HG02623 (cell line): ENCODE measurements around the gene APOA1.

ENCODE experiments used
- ATAC-seq: cut with Tn5 transposase; IDR thresholded peaks from one replicate; pipeline ENCODE4 v1.9.1; 2021; ENCODE audit warnings: moderate library complexity; ENCODE audit not compliant: unreplicated experiment

APOA1 gene

DNA sequence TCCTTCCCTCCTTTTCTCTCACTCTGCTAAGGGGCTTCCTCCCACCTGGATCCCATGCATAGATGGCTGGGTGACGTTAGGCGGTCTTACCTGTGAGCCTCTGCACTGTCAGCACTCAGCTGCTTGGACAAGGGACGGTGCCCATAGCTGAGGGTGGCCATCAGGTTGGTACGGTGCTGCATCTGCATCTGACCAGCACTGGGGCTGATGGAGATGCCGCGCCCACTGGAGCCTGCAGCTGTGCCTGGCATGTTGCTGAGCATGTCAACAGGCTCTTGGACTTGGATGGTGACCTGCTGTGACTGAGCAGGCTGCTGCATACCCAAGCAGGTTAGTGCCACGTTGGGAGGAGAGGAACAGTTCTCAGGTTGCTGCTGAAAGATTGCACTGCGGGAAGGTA is 21.8 kb upstream of the APOA1 start:
- no peak for ATAC-seq

DNA sequence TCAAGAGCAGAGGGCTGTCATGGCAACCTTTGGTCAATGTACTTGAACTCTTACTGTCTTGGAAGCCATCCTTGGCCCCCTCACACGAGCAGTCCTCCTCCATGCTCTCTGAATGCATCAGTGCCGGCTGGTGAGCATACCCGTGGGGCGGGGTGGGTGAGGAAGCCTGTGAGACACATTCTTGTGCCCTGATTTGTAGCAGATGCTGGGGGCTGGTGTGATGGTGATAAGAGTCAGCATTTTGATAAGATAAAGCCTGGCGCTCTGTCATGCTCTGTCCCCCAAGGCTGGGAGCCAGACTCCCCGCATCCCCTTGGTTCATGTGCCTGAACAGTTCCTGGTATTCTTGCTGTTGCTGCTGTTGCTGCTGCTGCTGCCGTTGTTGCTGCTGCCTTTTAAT is 20.5 kb upstream of the APOA1 start:
- no peak for ATAC-seq

- ATAC-seq, result no peak
Measured at GRCh38 chr11:116857316-116857715, 19.9 kb upstream of the APOA1 start.

DNA sequence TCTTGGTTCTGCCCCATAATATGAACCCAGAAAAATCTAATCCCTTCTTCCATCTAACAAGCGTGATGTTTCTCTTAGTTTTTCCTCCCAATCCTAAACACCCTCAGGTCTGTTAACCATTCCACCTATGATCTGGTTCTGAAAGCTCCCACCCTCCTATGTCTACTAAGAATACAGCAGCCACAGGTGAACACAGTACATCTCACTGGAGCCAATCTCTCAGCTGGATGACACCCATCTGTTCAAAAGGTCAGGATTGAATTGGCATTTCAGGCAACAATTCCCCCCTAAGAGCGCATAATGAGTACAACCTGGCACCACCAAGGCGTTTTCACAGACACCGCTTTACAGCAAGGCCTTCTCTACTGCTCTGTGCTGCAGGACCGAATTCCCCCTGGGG is 19.0 kb upstream of the APOA1 start:
- no peak for ATAC-seq

DNA sequence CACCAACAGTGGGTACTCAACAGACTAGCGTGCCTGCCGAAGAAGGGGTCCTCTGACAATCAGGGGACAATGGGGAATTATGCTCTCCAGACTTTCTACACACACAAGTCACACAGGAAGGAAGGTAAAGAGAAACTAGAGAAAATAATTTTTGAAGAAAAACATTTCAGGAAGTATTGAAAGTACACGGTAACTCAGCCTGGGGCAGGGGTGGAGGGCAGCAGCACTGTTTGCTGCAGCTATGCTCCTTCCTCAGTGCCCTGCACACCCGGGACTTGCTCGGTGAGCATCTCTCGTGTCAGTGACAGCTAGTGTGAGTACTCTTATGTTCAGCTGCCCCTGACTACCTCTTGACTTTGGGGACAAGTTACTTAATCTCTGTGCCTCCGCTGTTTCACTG is 18.0 kb upstream of the APOA1 start:
- no peak for ATAC-seq

- ATAC-seq, result peak; percentile 90
Measured at GRCh38 chr11:116853461-116854073, 16.1 kb upstream of the APOA1 start.

DNA sequence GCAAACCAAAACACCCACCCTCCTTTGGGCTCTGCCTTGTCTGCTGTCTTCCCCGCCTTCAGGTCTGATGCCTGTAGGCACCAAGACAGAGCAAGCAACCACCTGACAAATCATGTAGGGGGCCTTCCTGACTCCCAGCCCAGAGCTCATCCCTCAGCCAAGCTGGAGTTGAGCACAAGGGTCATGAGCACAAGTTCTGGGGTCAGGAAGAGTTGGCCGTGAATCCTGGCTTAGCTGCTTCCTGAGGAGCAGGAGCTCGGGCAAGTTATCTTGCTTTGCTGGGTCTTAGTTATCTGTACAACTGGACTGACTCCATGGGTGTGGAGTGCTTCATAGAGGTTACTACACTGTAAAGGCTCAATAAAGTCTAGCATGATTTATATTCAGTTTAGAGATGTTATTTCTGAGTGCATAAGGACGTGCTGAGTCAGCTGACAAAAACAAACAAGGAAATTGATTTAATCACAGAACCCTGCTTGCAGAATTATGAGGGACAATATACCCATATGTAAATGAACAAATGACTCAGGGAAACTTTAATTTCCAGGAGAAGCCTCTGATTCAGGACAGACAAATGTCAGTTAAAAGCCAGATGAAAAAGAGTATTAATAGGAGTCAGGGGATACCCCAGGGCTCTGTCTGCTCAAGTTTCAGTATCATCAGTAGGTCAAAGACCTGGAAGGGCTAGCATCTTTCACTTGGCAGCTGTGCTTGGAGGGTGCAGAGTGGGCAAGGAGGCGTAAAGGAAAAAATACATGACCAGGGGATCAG is 15.0 kb upstream of the APOA1 start:
- ATAC-seq, result no peak

GRCh38 chr11:116851626-116852025 is 14.2 kb upstream of the APOA1 start:
- no peak for ATAC-seq

GRCh38 chr11:116849486-116849885 is 12.1 kb upstream of the APOA1 start:
- ATAC-seq, result no peak

DNA sequence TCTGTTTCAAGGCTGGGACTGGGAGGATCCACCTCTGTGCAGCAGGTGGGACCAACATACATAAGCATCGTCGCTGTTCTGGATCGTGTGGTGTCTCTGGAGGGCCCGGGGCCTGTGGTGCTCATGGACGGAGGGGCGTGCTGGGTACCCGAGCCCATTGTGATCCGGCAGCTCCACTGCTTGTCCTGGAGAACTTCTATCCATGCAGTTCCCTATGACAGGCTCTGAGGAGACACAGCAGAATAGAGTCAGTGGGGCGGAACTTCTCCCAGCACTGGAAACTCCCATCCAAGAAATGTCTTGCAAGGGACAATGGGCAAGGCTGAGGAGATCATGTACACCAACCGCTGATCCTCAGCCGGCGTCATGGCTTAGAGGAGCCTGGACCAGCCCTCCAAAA is 11.6 kb upstream of the APOA1 start:
- no peak for ATAC-seq

DNA sequence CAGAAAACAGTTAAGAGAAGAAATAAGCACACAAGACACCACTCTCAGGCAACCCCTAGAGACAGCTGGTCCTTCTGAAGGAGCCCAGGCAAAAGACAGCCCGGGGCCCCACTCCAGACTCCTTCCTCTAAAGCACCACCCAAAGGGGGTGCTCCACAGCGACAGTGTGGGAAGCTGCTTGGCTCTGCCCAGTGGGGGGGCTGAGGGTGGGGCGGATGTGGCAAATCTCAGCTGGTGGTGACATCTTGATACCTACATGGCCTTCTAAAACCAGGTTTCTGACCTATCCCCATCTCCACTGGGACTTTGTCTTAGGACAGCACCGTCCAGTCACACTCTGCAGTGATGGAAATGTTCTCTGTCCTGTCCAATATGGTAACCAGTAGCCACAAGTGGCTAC is 10.2 kb upstream of the APOA1 start:
- no peak for ATAC-seq

DNA sequence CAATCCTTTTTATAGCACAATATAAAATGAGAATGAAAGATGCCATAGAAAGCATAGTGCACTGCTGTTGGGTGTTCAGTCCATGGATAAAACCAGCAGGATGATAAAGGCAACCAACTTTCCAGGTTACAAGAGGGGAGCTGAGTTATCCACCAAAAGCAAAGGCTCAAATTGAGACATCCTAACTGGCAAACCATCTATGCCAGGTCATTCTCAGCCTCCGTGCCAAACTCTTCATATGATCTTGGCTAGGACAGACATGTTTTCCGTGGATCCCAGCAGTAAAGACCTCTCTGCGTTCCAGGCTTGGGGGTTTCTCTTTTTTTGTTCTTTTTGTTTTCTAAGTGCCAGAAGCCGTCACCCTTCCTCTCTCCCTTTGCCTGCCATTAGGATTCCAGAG is 7.3 kb upstream of the APOA1 start:
- no peak for ATAC-seq

DNA sequence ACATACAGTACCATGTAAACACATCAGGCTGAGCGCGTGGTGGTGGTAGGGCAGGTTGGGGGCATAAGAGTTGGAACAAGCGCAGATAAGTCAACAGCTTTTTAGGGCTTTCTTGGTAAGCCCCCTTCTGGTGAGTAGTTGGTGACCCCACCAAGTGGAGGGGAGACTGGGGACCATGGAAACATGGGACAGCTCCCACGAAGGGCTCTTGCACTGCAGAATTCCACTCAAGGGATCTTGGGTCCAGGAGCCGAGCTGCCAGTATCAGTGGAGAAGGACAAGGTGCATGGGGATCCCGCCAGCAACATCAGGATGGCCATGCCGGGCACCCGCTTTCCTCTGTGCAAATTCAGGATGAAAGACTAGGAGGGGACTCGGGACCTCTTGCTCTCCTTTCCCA is 6.2 kb upstream of the APOA1 start:
- ATAC-seq, result no peak

DNA sequence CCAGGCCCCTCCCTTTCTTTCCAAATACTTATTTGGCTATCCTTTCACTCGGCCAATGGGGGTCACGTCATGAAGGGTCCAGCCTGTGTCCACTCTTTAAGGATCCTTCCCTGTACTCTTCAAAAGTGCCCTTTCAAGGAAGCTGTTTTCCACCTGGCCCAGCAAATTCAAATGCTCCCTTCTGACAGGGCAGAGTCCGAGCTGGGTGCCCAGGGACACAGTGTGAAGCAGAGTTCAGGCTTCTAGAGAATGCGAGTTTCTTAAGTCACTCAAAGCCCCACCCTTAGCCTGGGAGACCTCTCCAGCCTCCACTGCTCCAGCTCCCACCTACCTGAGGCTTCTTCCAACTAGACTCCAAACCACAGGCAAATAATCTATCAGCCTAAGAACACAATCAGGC is 5.5 kb upstream of the APOA1 start:
- ATAC-seq, result no peak

- ATAC-seq, result no peak
Measured at GRCh38 chr11:116842117-116842516, 4.7 kb upstream of the APOA1 start.

DNA sequence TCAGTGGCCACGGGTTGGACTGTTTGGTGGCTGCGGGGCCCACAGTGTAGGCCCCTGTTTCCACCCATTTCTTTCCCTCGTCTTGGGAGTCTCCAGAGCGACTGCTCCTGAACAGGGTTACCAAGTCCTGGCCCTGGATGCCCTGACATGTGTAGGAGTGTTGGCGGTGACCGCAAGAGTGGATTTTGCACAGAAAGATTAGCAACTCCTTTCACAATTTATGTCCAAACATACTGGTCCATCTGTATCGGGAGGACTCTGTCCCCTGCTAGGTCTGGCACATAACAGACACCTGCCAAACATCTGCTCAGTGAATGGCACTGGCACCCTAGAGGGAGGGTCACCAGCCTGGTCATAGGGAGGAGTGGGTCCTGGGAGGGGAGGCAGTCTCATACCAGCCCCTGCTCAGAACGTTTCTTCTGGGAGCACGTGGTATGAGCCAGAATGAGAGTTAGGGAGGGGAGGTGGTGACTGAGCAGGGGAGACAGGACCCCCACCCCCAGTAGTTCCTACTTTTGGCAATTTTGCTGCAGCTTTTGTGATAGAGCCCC is 3.4 kb upstream of the APOA1 start:
- no peak for ATAC-seq

- no peak for ATAC-seq
Measured at GRCh38 chr11:116840224-116840745, 2.9 kb upstream of the APOA1 start.

DNA sequence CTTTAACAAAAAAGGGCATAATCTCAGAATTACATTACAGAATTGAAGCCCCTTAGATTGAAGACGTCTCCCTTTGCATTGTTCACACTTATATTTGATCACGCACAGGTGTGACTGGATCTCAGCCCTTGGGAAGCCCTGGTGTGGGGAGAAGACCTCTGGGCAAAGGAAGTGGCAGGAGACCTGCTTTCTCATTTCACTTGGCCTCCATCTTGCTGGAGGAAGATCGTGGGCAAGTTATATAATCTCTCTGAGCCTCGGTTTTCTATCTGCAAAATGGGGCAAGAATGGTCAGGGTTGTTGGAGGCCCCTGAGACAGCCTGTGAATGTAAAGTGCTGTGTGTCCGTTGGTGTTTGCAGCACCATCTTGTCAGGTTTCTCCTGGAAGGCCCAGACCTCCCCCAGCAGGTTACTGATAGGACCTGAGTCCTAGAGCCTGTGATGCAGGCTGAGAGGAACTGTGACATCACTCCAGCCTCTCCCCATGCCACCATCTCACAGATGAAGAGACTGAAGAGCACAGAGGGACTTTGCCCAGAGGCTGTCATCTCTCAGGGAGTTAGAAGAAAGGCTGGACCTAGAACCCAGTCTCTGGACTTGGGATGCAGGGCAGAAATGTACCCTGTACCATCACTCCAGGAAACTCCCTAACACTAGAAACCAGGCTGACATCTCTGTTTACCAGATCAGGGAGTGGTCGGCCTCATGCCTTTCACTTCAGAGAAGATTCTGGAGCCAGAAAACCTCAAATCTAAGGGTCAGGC is 1.1 kb upstream of the APOA1 start:
- no peak for ATAC-seq

DNA sequence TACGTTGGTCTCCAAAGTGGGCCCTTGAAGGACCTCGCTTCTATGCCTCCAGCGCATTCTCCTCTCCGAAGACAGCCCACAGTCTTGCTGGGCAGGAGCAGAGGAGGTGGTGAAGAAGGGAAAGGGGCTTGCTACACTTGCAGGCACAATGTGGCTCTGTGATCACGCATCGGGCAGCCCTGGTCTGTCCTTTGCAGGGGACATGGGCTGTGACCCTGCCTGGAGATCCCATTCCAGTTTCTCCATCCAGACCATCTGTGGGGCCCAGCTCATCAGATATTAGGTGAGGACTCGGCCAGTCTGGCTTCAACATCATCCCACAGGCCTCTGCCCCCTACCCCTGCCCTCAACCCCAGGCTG is 810 bp downstream of the APOA1 start:
- ATAC-seq, result no peak

DNA sequence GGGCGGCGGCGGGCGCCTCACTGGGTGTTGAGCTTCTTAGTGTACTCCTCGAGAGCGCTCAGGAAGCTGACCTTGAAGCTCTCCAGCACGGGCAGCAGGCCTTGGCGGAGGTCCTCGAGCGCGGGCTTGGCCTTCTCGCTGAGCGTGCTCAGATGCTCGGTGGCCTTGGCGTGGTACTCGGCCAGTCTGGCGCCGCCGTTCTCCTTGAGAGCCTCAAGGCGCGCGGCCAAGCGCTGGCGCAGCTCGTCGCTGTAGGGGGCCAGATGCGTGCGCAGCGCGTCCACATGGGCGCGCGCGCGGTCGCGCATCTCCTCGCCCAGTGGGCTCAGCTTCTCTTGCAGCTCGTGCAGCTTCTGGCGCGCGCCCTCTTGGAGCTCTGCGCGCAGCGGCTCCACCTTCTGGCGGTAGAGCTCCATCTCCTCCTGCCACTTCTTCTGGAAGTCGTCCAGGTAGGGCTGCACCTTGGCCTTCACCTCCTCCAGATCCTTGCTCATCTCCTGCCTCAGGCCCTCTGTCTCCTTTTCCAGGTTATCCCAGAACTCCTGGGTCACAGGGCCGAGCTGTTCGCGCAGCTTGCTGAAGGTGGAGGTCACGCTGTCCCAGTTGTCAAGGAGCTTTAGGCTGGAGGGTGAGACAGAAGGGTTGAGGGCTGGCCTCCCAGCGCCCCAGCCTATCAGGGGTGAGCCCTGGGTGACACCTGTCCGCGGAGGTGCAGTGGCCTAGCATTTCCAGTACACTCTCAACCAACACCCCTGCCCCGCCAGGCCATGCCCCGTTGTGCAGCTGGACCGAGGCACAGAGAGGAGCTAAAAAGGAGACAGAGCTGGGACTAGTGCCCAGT is 1.4 kb downstream of the APOA1 start:
- peak; percentile 59 for ATAC-seq
